Measurements from ENCODE around the gene AKAP12.

DNA sequence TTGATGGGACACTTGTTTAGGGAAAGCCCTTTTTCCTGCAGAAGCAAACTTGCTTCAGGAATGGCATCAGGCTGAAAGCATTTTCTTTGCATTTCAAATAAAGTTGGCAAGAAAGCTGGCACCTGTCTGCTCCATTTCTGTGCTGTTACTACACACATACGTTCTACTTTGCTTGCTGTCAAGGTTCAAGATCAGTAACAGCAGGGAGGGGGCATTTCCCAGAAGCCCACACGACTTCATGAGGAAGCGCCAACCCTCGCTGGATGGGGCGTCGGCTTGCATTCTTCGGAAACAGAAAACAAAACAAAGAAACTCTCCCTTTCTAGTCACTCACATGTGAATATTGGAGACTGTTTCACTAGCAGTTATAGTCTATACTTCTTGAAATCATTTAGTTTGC is 46.4 kb downstream of the AKAP12 start:
- TF ChIP-seq NFIC (IDR thresholded peaks at IDR 0.05) (no peak), FOXM1 (IDR thresholded peaks at IDR 0.05; ENCODE audit: borderline replicate concordance, low read depth) (no peak), EGR1 (IDR thresholded peaks at IDR 0.05) (no peak), CEBPB (IDR thresholded peaks at IDR 0.05) (no peak), EP300 (IDR thresholded peaks at IDR 0.05; ENCODE audit: borderline replicate concordance) (no peak), YY1 (IDR thresholded peaks at IDR 0.05; ENCODE audit: low read depth) (no peak), USF1 (IDR thresholded peaks at IDR 0.05) (no peak), REST (IDR thresholded peaks at IDR 0.05; ENCODE audit: low read depth) (no peak), RAD21 (IDR thresholded peaks at IDR 0.05; ENCODE audit: low read depth) (no peak), CREB1 (IDR thresholded peaks at IDR 0.05; ENCODE audit: low read depth) (no peak), TAF1 (IDR thresholded peaks at IDR 0.05; ENCODE audit: low read depth) (no peak), MAX (IDR thresholded peaks at IDR 0.05) (no peak), TEAD4 (IDR thresholded peaks at IDR 0.05) (no peak)
